ENCODE measurements around the gene NAB1. TPM values are rescaled to one million over a fixed set of nuclear protein-coding genes. Genes with fewer than 3 reads are reported as not detected.

NAB1 gene
- total RNA-seq, 1 donor from 2014 or later: 31.3 TPM

DNA sequence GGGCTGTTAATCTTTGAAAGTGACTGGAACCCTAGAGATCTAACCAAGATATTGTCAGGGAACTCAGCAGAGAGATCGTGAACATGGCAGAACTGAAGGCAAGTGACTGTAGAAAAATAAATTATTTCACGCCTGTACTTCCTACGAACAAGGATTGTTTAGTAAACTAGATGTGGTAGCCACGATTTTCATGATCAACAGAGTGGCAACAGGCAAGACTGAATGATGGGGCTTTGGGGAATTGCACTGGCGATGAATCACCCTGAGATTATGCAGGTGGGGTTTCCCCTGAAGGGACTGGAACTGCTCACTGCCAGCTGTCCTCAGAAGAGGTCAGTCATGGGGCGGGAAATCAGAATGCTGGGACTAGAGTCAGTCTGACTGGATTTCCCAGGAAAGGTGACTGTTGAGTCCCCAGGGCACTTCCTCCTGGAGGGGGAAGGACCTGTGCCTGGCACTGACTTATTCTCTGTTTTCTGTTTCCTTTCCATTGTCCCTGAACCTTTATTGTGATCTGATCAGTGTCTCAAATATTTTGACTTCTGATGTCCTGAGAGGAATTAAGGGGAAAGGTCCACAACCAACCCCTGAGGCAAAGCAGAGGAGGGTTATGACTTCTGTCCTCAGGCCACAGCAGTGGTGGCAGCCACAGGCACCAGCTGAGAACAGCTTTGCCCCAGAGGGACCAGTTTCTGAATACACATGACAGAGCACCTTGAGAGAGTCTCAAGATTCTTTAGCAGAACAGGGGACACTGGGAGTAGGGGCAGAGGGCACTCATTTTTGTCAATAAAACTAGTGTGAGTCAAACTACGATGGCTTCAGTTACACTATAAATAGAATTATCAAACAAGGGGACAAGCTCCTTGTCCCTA lies 70.0 kb downstream of the NAB1 start:
- peaks cover 14% of the 10 kb centered on the region for H3K4me1 Mint-ChIP-seq
- peak overlapping the region; percentile 61 for H3K27ac Mint-ChIP-seq
- DNase-seq: no peak
- no peaks in the 10 kb centered on the region for H3K9me3 Mint-ChIP-seq
- no peaks in the 10 kb centered on the region for H3K27me3 Mint-ChIP-seq
- POLR2A ChIA-PET: no interaction called here
- peak; percentile 89 for ATAC-seq (ENCODE audit: low read depth)
- no peak overlapping the region for H3K4me3 Mint-ChIP-seq
- TF ChIP-seq CTCF (IDR thresholded peaks at IDR 0.05): no peak
- CTCF ChIA-PET: interaction anchor here (0.8 kb wide), 1 partner anchor 39 kb away, joined by 3 read pairs; no protein-coding TSS in a partner anchor
- intact Hi-C loops (cut with micrococcal nuclease): loop anchor here (2.0 kb wide), 1 partner anchor 70 kb away; the partner anchor contains the start of gene NAB1
- no peaks in the 10 kb centered on the region for H3K36me3 Mint-ChIP-seq (ENCODE audit: low read depth)

DNA sequence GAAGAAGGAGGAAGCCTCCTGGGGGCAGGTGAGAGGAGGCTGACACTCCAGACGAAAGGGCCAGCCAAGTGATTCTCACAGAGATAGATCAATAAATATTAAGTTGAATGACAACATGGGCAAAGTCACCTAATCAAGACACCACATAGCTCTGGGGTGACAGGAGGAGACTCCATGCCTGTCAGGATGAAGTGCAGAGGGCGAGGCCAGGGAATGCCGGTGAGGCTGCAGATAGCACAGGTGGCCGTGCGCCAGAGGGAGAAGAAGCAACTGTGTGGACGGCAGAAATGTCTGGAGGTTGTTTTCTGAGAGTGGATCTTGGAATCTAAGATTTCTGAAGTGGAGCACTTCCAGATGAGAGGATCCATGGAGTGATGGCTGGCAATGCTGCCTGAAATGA lies 71.4 kb downstream of the NAB1 start:
- Mint-ChIP-seq H3K36me3 (ENCODE audit: low read depth) (no peaks in the 10 kb centered on the region), H3K9me3 (no peaks in the 10 kb centered on the region), H3K4me3 (no peak overlapping the region), H3K4me1 (peaks cover 14% of the 10 kb centered on the region), H3K27ac (no peak overlapping the region), H3K27me3 (no peaks in the 10 kb centered on the region)
- ChIA-PET POLR2A (no interaction called here), CTCF (no interaction called here)
- TF ChIP-seq CTCF (IDR thresholded peaks at IDR 0.05): no peak
- no peak for DNase-seq
- intact Hi-C loops (cut with micrococcal nuclease): no loop called here
- ATAC-seq (ENCODE audit: low read depth): no peak

DNA sequence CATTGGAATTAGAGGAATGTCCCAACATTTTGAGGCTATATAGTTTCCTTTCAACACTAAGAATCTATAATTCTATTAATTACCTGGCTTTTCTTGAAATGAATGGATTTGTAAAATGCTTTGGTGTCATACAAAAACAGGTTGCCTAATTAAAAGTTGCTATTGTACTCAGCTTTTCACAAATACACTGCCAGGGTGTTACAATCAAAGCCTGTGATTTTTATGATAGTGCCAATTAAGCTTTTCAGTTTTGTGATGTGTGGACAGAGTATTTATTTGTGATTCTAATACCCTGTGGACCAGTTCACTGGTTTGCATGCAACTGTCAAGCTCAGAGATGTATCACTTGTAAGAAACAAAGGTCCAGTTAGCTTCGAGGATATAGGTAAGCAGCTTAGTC lies 71.8 kb downstream of the NAB1 start:
- H3K27ac Mint-ChIP-seq: no peak overlapping the region
- ATAC-seq (ENCODE audit: low read depth): no peak
- H3K9me3 Mint-ChIP-seq: no peaks in the 10 kb centered on the region
- no peaks in the 10 kb centered on the region for H3K36me3 Mint-ChIP-seq (ENCODE audit: low read depth)
- H3K27me3 Mint-ChIP-seq: no peaks in the 10 kb centered on the region
- TF ChIP-seq CTCF (IDR thresholded peaks at IDR 0.05): no peak
- DNase-seq: no peak
- H3K4me3 Mint-ChIP-seq: no peak overlapping the region
- ChIA-PET CTCF (no interaction called here), POLR2A (no interaction called here)
- peaks cover 14% of the 10 kb centered on the region for H3K4me1 Mint-ChIP-seq
- intact Hi-C loops (cut with micrococcal nuclease): no loop called here

GRCh38 chr2:190722061-190722759 lies 73.3 kb downstream of the NAB1 start:
- ChIA-PET CTCF (no interaction called here), POLR2A (no interaction called here)
- DNase-seq: no peak
- ATAC-seq (ENCODE audit: low read depth): no peak
- Mint-ChIP-seq H3K27ac (no peak overlapping the region), H3K4me1 (peaks cover 14% of the 10 kb centered on the region), H3K4me3 (no peak overlapping the region), H3K36me3 (ENCODE audit: low read depth) (no peaks in the 10 kb centered on the region), H3K9me3 (no peaks in the 10 kb centered on the region), H3K27me3 (no peaks in the 10 kb centered on the region)
- intact Hi-C loops (cut with micrococcal nuclease): no loop called here
- no peak for TF ChIP-seq CTCF (IDR thresholded peaks at IDR 0.05)

DNA sequence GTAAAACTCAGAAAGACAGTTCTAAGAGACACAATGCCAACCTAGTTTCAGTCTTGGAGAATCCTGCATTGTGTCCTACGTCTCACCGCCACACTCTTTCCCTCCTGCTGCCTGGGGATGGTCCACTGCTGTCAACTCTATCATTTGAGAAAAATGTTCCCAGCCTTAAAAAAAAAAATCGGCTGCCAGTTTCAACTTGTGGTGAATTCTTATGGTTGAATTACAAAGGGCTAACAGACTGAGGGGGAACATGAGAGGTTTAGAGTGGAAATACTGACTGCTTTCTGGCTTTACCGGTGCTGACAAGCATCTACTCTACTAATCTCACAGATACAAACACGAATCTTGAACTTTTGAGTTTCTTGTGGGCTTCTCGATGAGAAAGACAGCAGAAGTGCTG lies 74.0 kb downstream of the NAB1 start:
- ChIA-PET CTCF (no interaction called here), POLR2A (no interaction called here)
- TF ChIP-seq CTCF (IDR thresholded peaks at IDR 0.05): no peak
- Mint-ChIP-seq H3K9me3 (no peaks in the 10 kb centered on the region), H3K4me1 (peaks cover 14% of the 10 kb centered on the region), H3K4me3 (no peak overlapping the region), H3K27ac (no peak overlapping the region), H3K36me3 (ENCODE audit: low read depth) (no peaks in the 10 kb centered on the region), H3K27me3 (no peaks in the 10 kb centered on the region)
- intact Hi-C loops (cut with micrococcal nuclease): no loop called here
- DNase-seq (no peak), ATAC-seq (ENCODE audit: low read depth) (no peak)
